Brain microvascular endothelial cell (primary cell): ENCODE data around the gene SOX14.

Experiments used
- DNase-seq: peaks from one replicate; pipeline ENCODE4 v3.0.0-alpha.2; 2020
- H3K27ac ChIP-seq: fragments of 250-450 bp; sonication (Bioruptor Pico); 2 replicates; pipeline ENCODE4 v1.5.1; 2020; ENCODE audit warnings: mild to moderate bottlenecking, moderate library complexity
- H3K27me3 ChIP-seq: fragments of 250-450 bp; sonication (Bioruptor Pico); replicated peaks from 2 replicates; pipeline ENCODE4 v1.5.1; 2020; ENCODE audit warnings: mild to moderate bottlenecking
- H3K36me3 ChIP-seq: fragments of 250-450 bp; sonication (Bioruptor Pico); replicated peaks from 2 replicates; pipeline ENCODE4 v1.5.1; 2020; ENCODE audit warnings: mild to moderate bottlenecking
- H3K4me3 ChIP-seq: 2 replicates; pipeline ENCODE4 v1.5.1; 2011; ENCODE audit warnings: low read depth, mild to moderate bottlenecking, control low read depth, low read length, moderate library complexity
- in situ Hi-C: cut with HindIII; loops from 2 replicates; pipeline ENCODE4 v1.10.0; 2017; ENCODE audit warnings: low sequenced_read_pairs, low pct_ligation_motif_present
- TF ChIP-seq, protein P1 (sequence below): IDR thresholded peaks from 2 replicates; pipeline ENCODE4 v1.5.1; 2011; ENCODE audit warnings: low read depth, mild to moderate bottlenecking, moderate library complexity, low read length, control low read depth, inconsistent platforms; ENCODE audit errors: missing control alignments

Gene SOX14

DNA sequence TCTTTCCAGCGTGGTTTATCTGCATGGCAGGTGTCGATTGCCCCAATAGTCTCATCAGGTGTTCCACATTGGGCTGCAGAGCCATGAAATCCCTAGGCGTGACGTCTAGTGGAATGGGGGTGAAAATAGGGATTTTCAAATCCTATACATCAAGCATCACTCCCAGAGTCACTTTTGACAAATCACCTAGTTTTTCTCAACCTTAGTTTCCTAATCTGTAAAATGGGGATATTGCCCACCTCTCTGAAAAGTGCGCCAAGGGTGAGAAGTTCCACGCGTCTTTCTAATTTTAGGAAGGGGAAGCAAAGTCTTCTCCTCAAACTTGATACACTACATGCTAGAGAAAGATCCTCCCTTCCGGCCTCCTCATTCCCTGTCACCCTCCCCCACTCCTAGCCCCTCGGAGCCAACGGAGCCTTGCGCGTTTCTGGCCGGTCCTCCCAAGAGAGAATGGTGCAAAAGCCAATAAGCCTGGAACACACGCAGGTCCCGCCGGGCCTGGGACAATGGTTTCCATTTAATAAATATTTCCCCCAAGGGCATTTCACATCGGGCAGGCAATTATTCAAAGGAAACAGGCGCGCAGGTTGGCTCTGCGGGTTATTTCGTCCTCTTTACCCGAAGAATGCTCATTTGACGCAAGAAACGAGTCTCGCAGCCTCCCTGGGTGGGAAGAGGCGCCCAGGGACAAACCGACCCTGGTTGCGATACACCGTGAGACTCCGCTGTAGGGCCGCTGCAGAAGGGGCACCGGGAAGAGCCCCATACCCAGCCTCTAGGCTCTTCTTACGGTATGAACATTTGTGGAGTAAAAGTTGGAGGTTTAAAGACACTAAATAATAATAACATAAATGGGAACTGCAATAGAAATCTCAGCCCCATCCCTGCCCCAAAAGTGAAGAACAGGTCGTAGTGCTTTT is 1.2 kb upstream of the SOX14 start:
- in situ Hi-C loops = no loop called here

DNA sequence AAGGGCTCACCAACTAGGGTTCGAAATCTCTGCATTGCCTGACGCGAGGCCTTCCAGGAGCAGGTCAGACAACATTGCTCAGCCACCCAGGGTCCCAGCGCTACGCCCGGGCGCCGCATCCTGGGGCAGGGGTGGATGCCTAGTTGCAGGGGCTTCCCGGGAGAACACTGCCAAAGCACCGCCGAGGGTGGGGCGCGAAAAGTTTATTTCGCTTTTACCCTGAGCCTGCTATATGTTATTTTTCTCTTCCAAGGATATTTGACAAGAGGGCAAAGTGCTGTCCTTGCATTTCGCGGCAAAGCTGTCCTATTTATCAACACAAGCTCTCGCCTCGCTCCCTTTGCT is 549 bp upstream of the SOX14 start:
- Histone ChIP-seq H3K4me3 (no peak overlapping the region), H3K27ac (no peak overlapping the region), H3K36me3 (no peaks in the 10 kb centered on the region), H3K27me3 (peaks cover 82% of the 10 kb centered on the region)
- DNase-seq = no peak
- TF ChIP-seq, protein P1, sequence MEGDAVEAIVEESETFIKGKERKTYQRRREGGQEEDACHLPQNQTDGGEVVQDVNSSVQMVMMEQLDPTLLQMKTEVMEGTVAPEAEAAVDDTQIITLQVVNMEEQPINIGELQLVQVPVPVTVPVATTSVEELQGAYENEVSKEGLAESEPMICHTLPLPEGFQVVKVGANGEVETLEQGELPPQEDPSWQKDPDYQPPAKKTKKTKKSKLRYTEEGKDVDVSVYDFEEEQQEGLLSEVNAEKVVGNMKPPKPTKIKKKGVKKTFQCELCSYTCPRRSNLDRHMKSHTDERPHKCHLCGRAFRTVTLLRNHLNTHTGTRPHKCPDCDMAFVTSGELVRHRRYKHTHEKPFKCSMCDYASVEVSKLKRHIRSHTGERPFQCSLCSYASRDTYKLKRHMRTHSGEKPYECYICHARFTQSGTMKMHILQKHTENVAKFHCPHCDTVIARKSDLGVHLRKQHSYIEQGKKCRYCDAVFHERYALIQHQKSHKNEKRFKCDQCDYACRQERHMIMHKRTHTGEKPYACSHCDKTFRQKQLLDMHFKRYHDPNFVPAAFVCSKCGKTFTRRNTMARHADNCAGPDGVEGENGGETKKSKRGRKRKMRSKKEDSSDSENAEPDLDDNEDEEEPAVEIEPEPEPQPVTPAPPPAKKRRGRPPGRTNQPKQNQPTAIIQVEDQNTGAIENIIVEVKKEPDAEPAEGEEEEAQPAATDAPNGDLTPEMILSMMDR = no peak
- in situ Hi-C loops = no loop called here

More for the DNA sequence above, 1.2 kb upstream of the SOX14 start:
- H3K27ac ChIP-seq = no peak overlapping the region
- TF ChIP-seq, protein P1 = no peak
- no peak overlapping the region for H3K4me3 ChIP-seq
- H3K36me3 ChIP-seq = no peaks in the 10 kb centered on the region
- H3K27me3 ChIP-seq = peaks cover 76% of the 10 kb centered on the region
- no peak for DNase-seq

DNA sequence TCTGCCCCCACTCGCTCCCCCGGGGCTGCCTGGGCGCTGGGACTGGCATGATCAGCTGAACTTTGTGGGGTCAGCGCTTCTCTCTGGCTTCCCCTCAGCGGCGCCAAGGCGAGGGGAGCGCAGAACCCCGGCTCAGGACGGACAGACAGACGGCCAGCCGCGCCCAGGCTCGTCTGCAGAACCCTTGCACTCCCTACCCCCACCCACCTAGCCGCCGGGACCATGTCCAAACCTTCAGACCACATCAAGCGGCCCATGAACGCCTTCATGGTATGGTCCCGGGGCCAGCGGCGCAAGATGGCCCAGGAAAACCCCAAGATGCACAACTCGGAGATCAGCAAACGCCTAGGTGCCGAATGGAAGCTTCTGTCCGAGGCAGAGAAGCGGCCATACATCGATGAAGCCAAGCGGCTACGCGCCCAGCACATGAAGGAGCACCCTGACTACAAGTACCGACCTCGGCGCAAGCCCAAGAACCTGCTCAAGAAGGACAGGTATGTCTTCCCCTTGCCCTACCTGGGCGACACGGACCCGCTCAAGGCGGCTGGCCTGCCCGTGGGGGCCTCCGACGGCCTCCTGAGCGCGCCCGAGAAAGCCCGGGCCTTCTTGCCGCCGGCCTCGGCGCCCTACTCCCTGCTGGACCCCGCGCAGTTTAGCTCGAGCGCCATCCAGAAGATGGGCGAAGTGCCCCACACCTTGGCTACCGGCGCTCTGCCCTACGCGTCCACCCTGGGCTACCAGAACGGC is 621 bp downstream of the SOX14 start:
- Histone ChIP-seq H3K27me3 (peaks cover 94% of the 10 kb centered on the region), H3K27ac (no peak overlapping the region), H3K36me3 (no peaks in the 10 kb centered on the region), H3K4me3 (no peak overlapping the region)
- TF ChIP-seq, protein P1 = no peak
- in situ Hi-C loops = no loop called here
- no peak for DNase-seq

DNA sequence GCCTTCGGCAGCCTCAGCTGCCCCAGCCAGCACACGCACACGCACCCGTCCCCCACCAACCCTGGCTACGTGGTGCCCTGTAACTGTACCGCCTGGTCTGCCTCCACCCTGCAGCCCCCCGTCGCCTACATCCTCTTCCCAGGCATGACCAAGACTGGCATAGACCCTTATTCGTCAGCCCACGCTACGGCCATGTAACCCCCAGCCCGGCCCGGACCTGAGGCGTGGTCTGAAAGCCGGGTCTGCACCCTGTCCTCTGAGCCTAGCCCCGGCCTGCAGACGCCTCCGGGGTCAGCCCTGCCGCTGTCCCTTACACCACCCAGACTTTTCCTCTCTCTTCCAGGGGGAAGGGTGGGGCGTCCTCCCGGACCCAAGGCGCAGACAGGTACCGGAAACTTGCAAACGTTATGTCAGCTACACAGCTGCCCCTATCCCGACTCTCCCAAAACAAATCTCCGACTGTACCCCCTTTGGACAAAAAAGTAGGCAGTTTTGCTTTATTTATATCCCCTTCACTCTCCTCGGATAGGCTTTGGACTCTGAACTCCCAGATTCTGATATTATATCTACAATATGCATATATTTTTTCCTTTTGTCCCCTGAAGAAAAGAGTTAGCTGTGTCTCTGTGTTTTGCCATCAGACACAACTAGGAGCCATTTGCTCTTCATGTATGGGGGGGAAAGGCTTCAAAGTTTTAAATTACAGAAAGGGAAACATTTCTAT is 1.4 kb downstream of the SOX14 start:
- H3K27me3 ChIP-seq = peaks cover 97% of the 10 kb centered on the region

More for the DNA sequence above, 1.4 kb downstream of the SOX14 start:
- no peaks in the 10 kb centered on the region for H3K36me3 ChIP-seq
- no peak overlapping the region for H3K4me3 ChIP-seq
- no peak overlapping the region for H3K27ac ChIP-seq
- DNase-seq = no peak
- in situ Hi-C loops = no loop called here
- TF ChIP-seq, protein P1 = no peak
